Measurements from ENCODE around the gene EPB41. TPM values are rescaled to one million over a fixed set of nuclear protein-coding genes. Genes with fewer than 3 reads are reported as not detected.

EPB41 gene
- total and polyA plus RNA-seq, 2 experiments from 2014 or later = 26.8 to 112 TPM

DNA sequence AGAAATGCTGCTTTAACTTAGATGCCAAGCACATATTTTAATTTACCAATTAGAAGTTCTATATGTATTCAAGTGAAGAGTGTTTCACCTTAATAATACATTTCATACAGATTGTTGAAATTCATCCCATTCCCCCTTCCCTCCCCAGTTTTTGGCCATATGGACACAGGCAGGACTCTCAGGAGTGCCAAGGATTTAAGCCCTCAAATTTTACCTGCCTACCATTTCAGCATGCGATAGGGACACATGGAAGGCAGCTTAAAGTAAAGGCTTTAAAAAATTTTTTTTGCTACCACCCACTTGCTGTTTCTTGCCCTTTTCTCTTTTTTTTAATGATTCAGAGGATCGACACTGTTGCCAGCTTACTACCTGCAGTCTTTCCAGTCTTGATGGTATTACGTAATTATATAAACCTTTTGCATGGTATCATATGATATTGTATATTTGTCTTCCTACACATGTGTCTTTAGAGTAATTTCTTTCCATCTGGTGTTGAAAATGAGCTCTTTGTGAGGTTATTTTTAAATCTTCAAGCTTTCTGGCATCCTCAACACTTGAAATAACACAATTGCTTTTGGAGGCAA, 7.0 kb downstream of the EPB41 start (continued):
- TF ChIP-seq, protein P1, sequence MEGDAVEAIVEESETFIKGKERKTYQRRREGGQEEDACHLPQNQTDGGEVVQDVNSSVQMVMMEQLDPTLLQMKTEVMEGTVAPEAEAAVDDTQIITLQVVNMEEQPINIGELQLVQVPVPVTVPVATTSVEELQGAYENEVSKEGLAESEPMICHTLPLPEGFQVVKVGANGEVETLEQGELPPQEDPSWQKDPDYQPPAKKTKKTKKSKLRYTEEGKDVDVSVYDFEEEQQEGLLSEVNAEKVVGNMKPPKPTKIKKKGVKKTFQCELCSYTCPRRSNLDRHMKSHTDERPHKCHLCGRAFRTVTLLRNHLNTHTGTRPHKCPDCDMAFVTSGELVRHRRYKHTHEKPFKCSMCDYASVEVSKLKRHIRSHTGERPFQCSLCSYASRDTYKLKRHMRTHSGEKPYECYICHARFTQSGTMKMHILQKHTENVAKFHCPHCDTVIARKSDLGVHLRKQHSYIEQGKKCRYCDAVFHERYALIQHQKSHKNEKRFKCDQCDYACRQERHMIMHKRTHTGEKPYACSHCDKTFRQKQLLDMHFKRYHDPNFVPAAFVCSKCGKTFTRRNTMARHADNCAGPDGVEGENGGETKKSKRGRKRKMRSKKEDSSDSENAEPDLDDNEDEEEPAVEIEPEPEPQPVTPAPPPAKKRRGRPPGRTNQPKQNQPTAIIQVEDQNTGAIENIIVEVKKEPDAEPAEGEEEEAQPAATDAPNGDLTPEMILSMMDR (conservative IDR thresholded peaks at IDR 0.05; ENCODE audit: low read depth in 2 of 2) = no peak
- no peak for TF ChIP-seq ZNF114 (CRISPR knock-in tag; IDR thresholded peaks at IDR 0.05)
- no peak for TF ChIP-seq POLR2AphosphoS5 (IDR thresholded peaks at IDR 0.05; ENCODE audit: low read depth)
- no peak for TF ChIP-seq EZH2 (IDR thresholded peaks at IDR 0.05; ENCODE audit: low read depth, unreplicated experiment)
- TF ChIP-seq STAT1 (IDR thresholded peaks at IDR 0.05; ENCODE audit: unreplicated experiment) = no peak
- TF ChIP-seq NANOG (IDR thresholded peaks at IDR 0.05; ENCODE audit: borderline replicate concordance) = no peak
- TF ChIP-seq, protein P2, sequence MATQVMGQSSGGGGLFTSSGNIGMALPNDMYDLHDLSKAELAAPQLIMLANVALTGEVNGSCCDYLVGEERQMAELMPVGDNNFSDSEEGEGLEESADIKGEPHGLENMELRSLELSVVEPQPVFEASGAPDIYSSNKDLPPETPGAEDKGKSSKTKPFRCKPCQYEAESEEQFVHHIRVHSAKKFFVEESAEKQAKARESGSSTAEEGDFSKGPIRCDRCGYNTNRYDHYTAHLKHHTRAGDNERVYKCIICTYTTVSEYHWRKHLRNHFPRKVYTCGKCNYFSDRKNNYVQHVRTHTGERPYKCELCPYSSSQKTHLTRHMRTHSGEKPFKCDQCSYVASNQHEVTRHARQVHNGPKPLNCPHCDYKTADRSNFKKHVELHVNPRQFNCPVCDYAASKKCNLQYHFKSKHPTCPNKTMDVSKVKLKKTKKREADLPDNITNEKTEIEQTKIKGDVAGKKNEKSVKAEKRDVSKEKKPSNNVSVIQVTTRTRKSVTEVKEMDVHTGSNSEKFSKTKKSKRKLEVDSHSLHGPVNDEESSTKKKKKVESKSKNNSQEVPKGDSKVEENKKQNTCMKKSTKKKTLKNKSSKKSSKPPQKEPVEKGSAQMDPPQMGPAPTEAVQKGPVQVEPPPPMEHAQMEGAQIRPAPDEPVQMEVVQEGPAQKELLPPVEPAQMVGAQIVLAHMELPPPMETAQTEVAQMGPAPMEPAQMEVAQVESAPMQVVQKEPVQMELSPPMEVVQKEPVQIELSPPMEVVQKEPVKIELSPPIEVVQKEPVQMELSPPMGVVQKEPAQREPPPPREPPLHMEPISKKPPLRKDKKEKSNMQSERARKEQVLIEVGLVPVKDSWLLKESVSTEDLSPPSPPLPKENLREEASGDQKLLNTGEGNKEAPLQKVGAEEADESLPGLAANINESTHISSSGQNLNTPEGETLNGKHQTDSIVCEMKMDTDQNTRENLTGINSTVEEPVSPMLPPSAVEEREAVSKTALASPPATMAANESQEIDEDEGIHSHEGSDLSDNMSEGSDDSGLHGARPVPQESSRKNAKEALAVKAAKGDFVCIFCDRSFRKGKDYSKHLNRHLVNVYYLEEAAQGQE (IDR thresholded peaks at IDR 0.05; ENCODE audit: unreplicated experiment) = no peak
- no peak for TF ChIP-seq CREB1 (CRISPR knock-in tag; IDR thresholded peaks at IDR 0.05; ENCODE audit: low read depth)
- no peak for TF ChIP-seq JUNB (IDR thresholded peaks at IDR 0.05; ENCODE audit: unreplicated experiment)

DNA sequence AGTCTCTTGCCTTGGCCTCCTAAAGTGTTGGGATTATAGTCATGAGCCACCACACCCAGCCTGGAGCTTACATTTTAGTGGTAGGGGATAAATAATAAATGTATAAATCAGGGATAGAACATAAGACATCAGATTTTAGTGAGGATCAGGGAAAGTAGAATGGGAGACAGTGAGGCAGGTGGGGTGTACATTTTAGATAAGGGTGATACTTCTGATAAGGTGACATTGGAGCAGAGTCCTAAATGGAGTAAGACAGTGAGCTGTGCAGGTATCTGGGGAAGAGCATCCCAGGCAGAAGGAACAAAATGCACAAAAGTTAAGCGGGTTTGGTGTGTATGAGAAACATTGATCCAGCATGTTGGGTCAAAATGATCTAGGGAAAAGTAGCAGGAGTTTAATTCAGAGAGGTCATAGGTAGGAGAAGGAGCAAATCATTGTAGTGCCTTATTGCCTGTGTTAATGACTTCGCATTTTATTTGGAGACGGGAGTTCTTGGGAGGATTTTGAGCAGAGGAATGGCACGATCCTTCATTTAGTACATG, 11.1 kb downstream of the EPB41 start:
- Mint-ChIP-seq H3K27me3 (ENCODE audit: insufficient read depth, low read depth, poor library complexity) (no peaks in the 10 kb centered on the region), H3K36me3 (ENCODE audit: low read depth) (no peaks in the 10 kb centered on the region), H3K4me1 (peaks cover 26% of the 10 kb centered on the region), H3K4me3 (no peak overlapping the region), H3K27ac (no peak overlapping the region), H3K9me3 (no peaks in the 10 kb centered on the region)
- Histone ChIP-seq H4K20me1 (replicated peaks; ENCODE audit: insufficient read depth) (no peaks in the 10 kb centered on the region; the same call in 1 of the 2 replicates), H3K4me2 (no peak overlapping the region), H3F3A (replicated peaks; ENCODE audit: low read depth) (no peaks in the 10 kb centered on the region), H3K9me2 (ENCODE audit: insufficient read depth) (no peaks in the 10 kb centered on the region), H3K27me3 (ENCODE audit: insufficient read depth) (no peaks in the 10 kb centered on the region), H3K4me3 (no peak overlapping the region), H2AFZ (no peak overlapping the region), H3K27ac (ENCODE audit: low read depth) (no peak overlapping the region), H3K36me3 (ENCODE audit: insufficient read depth) (no peaks in the 10 kb centered on the region), H3K79me2 (replicated peaks; ENCODE audit: insufficient read depth) (peaks cover 97% of the 10 kb centered on the region), H3K4me1 (ENCODE audit: insufficient read depth) (peaks cover 22% of the 10 kb centered on the region)
- DNase-seq (ENCODE audit: low spot score) (no peak), ATAC-seq (no peak)
- TF ChIP-seq STAT1 (IDR thresholded peaks at IDR 0.05; ENCODE audit: unreplicated experiment) = no peak
- TF ChIP-seq NANOG (IDR thresholded peaks at IDR 0.05; ENCODE audit: borderline replicate concordance) = no peak
- TF ChIP-seq, protein P3, sequence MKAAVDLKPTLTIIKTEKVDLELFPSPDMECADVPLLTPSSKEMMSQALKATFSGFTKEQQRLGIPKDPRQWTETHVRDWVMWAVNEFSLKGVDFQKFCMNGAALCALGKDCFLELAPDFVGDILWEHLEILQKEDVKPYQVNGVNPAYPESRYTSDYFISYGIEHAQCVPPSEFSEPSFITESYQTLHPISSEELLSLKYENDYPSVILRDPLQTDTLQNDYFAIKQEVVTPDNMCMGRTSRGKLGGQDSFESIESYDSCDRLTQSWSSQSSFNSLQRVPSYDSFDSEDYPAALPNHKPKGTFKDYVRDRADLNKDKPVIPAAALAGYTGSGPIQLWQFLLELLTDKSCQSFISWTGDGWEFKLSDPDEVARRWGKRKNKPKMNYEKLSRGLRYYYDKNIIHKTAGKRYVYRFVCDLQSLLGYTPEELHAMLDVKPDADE (IDR thresholded peaks at IDR 0.05) = no peak
- TF ChIP-seq, protein P4, sequence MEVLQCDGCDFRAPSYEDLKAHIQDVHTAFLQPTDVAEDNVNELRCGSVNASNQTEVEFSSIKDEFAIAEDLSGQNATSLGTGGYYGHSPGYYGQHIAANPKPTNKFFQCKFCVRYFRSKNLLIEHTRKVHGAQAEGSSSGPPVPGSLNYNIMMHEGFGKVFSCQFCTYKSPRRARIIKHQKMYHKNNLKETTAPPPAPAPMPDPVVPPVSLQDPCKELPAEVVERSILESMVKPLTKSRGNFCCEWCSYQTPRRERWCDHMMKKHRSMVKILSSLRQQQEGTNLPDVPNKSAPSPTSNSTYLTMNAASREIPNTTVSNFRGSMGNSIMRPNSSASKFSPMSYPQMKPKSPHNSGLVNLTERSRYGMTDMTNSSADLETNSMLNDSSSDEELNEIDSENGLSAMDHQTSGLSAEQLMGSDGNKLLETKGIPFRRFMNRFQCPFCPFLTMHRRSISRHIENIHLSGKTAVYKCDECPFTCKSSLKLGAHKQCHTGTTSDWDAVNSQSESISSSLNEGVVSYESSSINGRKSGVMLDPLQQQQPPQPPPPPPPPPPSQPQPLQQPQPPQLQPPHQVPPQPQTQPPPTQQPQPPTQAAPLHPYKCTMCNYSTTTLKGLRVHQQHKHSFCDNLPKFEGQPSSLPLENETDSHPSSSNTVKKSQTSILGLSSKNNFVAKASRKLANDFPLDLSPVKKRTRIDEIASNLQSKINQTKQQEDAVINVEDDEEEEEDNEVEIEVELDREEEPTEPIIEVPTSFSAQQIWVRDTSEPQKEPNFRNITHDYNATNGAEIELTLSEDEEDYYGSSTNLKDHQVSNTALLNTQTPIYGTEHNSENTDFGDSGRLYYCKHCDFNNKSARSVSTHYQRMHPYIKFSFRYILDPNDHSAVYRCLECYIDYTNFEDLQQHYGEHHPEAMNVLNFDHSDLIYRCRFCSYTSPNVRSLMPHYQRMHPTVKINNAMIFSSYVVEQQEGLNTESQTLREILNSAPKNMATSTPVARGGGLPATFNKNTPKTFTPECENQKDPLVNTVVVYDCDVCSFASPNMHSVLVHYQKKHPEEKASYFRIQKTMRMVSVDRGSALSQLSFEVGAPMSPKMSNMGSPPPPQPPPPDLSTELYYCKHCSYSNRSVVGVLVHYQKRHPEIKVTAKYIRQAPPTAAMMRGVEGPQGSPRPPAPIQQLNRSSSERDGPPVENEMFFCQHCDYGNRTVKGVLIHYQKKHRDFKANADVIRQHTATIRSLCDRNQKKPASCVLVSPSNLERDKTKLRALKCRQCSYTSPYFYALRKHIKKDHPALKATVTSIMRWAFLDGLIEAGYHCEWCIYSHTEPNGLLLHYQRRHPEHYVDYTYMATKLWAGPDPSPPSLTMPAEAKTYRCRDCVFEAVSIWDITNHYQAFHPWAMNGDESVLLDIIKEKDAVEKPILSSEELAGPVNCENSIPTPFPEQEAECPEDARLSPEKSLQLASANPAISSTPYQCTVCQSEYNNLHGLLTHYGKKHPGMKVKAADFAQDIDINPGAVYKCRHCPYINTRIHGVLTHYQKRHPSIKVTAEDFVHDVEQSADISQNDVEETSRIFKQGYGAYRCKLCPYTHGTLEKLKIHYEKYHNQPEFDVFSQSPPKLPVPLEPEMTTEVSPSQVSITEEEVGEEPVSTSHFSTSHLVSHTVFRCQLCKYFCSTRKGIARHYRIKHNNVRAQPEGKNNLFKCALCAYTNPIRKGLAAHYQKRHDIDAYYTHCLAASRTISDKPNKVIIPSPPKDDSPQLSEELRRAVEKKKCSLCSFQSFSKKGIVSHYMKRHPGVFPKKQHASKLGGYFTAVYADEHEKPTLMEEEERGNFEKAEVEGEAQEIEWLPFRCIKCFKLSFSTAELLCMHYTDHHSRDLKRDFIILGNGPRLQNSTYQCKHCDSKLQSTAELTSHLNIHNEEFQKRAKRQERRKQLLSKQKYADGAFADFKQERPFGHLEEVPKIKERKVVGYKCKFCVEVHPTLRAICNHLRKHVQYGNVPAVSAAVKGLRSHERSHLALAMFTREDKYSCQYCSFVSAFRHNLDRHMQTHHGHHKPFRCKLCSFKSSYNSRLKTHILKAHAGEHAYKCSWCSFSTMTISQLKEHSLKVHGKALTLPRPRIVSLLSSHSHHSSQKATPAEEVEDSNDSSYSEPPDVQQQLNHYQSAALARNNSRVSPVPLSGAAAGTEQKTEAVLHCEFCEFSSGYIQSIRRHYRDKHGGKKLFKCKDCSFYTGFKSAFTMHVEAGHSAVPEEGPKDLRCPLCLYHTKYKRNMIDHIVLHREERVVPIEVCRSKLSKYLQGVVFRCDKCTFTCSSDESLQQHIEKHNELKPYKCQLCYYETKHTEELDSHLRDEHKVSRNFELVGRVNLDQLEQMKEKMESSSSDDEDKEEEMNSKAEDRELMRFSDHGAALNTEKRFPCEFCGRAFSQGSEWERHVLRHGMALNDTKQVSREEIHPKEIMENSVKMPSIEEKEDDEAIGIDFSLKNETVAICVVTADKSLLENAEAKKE (CRISPR knock-in tag; IDR thresholded peaks at IDR 0.05) = no peak
- no peak for TF ChIP-seq EZH2 (IDR thresholded peaks at IDR 0.05; ENCODE audit: low read depth, unreplicated experiment)
